Suppressor macrophage (primary cell): ENCODE data around the gene ARHGEF11.

Experiments
- DNase-seq, 4 experiments: peaks; one replicate each; pipeline ENCODE4 v3.0.0-alpha.2; 2020 to 2022
- total RNA-seq, 17 experiments: gene quantifications; one replicate each; lab custom pipeline; 2026; ENCODE audit warnings: mixed read lengths in 6 of 17, inconsistent platforms in 3 of 17; lab: John Stamatoyannopoulos, UW

Gene ARHGEF11, protein sequence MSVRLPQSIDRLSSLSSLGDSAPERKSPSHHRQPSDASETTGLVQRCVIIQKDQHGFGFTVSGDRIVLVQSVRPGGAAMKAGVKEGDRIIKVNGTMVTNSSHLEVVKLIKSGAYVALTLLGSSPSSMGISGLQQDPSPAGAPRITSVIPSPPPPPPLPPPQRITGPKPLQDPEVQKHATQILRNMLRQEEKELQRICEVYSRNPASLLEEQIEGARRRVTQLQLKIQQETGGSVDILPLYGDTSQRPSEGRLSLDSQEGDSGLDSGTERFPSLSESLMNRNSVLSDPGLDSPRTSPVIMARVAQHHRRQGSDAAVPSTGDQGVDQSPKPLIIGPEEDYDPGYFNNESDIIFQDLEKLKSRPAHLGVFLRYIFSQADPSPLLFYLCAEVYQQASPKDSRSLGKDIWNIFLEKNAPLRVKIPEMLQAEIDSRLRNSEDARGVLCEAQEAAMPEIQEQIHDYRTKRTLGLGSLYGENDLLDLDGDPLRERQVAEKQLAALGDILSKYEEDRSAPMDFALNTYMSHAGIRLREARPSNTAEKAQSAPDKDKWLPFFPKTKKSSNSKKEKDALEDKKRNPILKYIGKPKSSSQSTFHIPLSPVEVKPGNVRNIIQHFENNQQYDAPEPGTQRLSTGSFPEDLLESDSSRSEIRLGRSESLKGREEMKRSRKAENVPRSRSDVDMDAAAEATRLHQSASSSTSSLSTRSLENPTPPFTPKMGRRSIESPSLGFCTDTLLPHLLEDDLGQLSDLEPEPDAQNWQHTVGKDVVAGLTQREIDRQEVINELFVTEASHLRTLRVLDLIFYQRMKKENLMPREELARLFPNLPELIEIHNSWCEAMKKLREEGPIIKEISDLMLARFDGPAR (N-terminal part only)
- total RNA-seq, result 154 to 436 (median 224) reads per million in 17 experiments

DNA sequence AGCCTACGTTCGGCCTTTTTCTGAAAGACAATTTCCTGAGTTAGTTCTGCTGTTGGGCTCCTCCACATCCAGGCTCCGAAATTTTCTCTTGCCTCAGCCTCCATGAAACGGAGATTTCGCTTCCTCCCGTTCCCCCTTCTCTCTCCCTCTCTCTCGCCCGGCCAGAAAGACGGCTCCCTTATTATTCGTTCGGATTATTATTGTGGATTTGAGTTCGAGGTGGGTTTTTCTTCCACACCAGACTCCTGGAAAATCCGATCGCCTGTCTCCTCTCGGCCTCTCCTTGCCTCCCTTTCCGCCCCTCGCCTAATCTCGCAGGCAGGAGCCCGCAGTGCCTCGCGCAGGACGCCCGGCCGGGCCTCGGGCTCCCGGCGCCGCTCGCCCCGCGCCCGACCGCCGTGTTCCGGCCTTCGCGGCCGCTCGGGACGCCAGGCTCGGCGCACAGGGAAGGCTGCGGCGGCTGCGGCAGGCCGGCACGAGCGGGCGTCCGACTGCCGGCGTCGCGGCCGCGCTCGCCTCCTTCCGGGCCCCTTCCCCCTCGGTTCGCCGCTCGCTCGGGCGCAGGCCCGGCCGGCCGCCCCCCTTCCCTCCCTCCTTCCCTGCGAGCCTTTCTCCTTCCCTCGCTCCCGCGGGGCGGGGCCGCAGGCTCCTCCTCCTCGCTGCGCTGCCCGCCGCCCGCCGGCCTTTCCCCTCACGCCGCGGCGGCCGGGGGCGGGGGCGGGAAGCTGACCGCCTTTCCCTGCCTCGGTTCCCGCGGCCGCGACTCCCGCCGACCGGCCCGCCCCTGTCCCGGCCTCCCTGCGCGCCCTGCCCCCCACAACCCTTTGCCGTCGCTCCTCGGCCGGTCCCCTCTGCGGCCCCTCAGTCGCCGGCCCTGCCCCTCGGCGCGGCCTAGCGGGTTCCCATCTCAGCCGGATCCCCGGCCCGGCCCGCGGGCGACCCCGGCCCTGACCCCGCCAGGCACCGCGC lies at the start of gene ARHGEF11:
Gene ARHGEF11 (minus strand): TSS at position 493 of the 969 bp plus-strand sequence. CDS start 1,412 bp downstream, outside the sequence.
- peak; percentile 86 to 96 (median 90) for DNase-seq

DNA sequence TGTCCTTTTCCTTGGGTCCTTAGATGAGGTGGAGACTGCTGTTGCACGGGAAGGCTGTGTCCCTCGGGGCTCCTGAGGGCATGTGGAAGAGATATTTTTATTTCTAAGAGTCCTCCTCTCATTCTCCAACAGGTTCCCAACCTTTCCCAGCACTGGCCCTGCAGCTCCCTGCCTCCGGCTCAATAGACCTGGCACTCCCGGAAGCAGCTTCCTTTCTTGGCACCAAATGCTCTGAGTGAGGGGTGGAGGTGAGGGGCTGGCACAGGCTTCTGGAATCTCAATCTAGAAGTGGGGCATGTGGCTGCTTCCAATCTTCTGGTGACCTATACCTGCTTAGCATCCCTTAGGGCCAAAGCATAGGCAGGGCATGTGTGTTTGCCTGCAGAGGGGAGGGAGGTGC lies 49.5 kb upstream of the ARHGEF11 start:
- no peak for DNase-seq

DNA sequence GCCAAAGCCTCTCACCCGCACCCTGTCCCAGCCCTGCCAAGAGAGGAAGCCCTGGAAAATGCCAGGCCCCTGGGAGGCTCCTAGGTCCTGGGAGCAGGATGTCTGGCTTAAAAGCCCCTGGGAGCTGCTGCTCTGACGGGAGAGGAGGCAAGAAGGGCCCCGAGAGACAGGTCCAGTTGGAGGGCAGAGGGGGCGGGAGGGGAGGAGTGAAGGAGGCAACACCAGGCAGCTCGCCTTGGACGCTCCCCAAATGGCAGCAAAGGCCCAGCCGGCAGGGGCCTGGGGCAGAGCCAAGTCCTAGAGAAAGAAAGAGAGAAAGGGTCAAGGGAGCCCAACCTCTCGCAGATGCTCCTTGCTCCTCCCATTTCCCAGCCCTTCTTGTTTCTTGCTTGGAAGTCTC lies 47.3 kb upstream of the ARHGEF11 start:
- no peak for DNase-seq

DNA sequence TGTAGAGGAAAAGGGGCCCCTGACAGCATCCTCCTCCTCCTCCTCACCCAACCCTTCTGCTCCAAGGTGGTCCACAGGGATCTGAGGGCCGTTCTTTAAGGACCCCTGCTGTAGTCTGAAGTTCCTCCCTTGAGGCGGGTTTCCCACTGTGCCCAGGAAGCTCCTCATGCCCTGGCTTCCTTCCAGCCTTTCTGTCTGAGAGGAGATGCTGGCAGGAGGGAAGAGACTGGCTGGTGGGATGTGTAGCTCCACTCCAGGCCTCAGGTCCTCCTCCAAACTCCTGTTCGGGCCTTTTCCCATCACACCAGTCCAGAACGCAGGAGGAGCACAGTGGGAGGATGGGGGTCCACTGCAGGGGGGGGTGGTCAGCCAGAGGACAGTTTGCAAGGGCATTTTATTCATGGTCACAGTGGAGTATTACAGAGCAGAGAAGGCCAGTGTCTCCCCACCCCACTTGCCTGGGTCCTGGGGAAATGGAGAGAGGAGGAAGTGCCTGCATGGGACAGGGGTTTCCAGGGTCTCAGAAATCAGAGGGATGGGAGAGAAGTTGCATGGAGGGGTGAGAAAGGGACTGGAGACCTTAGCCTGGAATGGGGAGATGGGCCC lies 46.2 kb upstream of the ARHGEF11 start:
- no peak for DNase-seq

DNA sequence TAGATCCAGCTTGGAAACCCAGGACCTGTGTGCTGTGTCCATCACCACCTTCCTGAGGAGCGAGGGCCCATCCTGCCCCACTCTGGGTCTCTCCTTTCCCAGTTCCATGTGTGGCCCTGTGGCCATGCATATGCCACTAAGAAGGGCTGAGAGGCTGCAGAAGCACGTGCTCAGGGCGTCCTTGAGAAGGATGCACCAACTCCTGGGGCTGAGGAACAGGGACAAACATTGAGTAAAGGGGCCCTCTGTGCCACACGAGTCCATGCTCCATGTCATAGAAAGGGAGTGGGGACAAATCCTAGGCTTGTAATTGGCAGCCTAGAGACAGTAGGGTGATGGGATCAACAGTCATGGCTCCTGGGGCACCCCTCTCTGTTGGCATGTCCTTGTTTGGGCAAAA lies 45.6 kb upstream of the ARHGEF11 start:
- no peak for DNase-seq

DNA sequence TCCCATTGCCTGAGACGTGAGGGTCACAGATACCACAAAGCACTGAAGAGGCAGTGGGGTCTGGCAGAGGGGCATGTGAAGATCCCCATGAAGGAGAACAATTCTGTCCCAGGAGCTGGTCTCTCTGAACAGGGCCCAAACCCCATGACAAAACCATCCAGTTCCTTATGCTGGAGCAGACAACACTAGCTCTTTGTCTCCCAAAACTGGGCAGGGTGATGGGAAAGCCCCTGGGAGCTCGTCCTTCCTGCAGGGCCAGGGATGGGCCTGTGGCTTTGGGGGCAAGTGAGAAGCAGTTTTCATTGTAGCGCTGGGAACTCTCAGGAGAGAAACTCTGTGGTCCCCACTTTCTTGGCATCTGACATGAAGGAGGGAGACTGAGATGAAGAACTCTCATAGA lies 45.2 kb upstream of the ARHGEF11 start:
- DNase-seq, result no peak

DNA sequence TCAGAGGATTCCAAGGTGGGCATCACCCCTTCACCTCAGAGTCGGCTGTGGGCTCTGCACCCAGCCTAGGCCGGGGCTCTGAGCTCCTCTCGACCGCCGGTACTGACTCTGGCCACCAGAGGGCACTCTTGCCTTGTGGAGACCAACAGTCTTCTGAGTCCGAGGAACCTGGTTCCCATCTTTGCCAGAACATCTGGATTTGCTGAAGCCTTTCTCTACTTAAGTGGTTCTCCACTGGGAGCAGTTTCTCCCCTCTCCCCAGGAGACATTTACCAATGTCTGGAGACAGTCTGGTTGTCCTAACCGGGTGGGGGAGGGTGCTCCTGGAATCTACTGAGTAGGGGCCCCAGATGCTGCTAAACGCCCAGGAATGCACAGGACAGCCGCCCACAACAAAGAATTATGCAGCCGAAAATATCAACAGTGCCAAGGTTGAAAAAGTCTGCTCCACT lies 44.7 kb upstream of the ARHGEF11 start:
- peak; percentile 90 to 96 (median 94) for DNase-seq

DNA sequence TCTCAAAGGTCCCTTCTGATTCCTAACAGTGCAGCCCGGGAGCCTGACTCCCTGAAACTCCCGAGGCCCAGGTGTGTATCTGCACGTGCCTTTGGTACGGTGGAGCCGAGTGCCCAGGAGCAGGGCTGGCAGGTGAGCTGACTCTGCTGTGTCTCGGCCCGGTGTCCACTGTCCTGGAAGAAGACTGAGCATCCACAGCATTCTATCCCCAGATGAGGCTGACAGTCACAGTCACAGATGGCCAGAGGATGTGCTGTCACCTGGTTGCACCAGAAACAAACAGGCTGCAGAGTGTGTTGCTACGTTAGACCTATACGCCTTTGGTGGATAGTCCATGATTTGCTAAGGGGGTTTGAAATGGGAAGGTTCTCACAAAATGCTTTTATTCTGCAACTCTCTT lies 44.2 kb upstream of the ARHGEF11 start:
- DNase-seq, result no peak

DNA sequence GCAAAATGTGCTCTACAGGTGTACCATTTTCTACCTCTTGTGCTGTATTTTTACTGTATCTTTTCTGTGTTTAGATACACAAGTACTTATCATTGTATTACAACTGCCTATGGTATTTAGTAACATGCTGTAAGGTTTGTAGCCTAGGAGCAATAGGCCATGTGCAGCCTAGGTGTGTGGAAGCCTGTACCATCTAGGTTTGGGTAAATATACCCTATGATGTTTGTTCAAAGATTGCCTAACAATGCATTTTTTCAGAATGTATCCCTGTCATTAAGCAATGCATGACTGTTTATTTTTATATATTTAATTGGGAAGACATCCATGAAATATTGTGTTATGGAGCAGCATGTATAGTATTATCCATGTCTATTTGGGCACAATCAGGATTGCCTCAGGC lies 43.1 kb upstream of the ARHGEF11 start:
- no peak for DNase-seq

DNA sequence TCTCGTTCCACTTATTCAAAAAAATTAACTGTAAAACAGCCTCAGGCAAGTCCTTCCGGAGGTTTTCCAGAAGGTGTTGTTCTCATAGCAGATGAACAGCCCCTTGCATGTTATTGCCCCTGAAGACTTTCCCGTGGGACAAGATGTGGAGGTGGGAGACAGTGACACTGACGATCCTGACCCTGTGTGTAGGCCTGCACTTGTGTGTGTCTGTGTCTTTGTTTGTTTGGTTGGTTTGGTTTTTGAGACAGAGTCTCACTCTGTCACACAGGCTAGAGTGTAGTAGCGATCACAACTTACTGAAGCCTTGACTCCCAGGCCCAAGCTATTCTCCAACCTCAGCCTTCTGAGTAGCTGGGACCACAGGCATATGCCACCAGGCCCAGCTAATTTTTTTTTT lies 41.5 kb upstream of the ARHGEF11 start:
- DNase-seq, result no peak

DNA sequence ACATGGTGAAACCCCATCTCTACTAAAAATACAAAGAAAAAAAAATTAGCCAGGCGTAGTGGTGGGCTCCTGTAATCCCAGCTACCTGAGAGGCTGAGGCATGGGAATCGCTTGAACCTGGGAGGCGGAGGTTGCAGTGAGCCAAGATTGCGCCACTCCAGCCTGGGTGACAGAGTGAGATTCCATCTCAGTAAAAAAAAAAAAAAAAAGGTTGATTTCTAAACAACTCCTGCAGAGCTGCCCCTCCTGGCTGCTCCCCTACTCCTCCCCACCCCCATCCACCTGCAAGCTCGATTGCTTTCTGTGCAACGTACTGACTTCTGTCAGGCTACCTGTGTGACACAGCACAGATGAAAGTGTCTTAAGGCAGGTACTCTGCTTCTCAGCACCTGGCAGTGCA lies 40.8 kb upstream of the ARHGEF11 start:
- DNase-seq, result no peak

DNA sequence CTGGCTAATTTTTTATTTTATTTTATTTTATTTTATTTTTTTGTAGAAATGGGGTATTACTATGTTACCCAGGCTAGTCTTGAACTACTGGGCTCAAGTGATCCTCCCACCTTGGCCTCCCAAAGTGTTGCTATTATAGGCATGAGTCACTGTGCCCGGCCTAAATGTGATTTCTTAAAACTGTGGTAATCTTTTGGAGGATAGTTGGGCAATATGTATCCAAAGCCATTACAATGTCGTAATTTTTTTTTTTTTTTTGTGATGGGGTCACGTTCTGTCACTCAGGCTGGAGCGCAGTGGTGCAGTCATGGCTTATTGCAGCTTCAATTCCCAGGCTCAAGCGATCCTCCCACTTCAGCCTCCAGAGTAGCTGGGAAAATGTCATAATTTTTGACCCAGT lies 39.9 kb upstream of the ARHGEF11 start:
- peak; percentile 46 to 83 (median 64) for DNase-seq

DNA sequence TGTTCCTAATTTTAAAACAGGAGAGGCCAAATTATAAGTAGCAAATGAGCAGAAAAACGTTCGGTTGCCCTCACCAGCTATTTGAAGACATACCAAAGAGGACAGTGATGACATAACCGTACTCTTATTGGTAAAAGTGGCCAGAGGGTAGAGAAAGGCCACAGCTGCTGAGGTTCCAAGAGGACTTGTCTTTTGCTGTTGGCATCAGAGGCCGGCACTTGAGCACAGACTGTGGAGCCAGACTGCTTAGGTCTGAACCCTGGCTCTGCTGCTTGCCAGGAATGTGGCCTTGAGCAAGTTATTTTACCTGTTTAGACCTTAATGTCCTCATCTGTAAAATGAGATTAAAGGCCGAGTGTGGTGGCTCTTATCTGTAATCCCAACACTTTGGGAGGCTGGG lies 39.2 kb upstream of the ARHGEF11 start:
- no peak for DNase-seq

DNA sequence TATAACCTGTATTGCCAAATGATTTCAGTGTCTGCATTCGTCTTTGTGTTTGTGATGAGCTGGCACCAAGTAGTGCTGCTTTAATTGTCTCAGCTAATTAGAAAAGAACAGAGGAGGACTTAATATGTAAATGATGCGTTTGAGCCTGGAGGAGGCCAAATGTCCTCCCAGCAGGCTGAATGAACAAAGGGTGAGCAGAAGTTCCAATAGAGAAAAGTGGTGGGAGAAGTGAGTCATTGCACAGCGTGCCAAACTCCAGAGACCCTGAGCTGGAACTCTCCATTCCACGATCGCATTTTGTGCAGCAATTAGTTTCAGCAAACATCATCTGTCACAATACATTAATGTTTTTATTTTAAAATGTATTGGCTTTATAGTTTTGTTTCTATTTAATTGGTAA lies 36.2 kb upstream of the ARHGEF11 start:
- no peak for DNase-seq

DNA sequence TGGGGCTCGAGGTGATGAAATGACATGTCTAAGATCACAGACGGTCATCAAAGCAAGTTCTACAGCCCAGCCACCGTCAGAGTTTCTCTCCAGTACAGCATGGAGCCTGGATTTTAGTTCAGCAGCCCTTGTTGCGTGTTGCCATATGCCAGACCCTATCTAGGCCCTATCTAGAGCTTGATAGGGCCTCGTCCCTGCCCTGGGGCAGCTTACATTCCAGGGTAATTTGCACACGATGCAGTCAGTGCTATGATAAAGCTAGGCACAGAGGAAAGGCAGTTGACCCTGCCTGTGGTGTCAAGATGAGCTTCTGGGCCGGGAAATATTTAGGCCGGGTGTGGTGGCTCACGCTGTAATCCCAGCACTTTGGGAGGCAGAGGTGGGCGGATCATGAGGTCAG lies 35.2 kb upstream of the ARHGEF11 start:
- no peak for DNase-seq

DNA sequence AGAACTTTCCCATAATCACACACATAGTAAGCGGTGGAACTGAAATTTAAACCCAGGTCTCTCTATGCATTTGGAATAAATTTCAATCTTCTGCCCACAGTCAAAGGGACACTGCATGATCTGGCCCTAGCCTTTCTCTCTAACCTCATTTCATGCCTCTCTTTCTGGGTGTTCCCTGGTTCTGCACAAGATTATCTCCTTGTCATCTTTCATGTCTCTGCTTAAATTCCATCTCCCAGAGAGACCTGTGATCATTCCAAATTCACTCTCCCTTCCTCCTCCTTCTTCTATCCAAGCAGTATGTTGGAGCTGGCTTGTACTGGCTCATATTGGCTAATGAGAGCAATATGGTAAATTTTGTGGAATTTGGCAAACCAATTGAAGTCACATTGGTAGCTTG lies 31.9 kb upstream of the ARHGEF11 start:
- no peak for DNase-seq

DNA sequence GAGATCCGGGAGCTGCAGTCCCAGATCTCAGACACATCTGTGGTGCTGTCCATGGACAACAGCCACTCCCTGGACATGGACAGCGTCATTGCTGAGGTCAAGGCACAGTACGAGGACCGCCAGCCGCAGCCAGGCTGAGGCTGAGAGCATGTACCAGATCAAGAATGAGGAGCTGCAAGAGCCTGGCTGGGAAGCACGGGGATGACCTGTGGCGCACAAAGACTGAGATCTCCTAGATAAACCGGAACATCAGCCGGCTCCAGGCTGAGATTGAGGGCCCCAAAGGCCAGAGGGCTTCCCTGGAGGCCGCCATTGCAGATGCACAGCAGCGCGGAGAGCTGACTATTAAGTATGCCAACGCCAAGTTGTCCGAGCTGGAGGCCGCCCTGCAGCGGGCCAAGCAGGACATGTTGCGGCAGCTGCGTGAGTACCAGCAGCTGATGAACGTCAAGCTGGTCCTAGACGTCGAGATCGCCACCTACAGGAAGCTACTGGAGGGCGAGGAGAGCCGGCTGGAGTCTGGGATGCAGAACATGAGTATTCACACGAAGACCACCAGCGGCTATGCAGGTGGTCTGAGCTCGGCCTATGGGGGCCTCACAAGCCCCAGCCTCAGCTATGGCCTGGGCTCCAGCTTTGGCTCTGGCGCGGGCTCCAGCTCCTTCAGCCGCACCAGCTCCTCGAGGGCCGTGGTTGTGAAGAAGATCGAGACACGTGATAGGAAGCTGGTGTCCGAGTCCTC lies 28.6 kb upstream of the ARHGEF11 start:
- DNase-seq, result peak; percentile 74 to 88 (median 82)

DNA sequence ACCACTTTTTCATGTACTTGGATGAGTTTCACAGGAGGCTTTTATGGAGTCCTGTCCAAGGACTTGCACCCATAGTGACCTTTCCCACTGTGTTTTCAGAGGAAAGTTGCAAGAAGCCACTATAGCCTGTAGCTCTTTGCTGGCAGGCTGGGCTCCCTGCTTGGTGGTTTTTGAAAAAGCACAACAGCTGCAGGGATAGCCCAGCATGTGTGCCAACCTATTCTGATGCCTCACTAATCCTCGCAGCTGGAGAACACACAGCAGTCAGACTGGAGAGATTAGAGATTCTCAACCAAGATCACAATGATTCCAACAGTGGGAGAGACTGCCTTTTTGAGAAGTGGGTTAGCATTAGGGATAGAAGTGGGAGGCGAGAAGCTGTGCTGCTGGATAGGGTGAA lies 24.1 kb upstream of the ARHGEF11 start:
- DNase-seq, result no peak

DNA sequence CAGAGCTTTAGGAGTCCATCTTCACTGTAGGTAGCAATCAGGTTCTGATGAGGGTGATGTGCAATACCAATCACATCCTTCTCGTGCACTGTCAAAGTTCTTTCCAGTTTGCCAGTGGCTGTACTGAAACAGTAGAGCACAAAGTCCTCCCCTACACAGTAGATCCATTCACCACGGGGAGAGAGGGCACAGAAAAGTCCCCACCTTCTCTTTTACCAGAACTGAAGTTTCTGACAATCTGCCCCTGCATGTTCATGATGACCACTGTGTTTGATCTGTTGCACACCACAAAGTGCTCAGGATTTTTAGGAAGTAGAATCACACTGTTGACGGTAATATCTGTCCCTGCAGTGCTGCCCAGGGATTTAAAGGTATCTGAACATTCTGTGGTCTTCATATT lies 13.7 kb upstream of the ARHGEF11 start:
- DNase-seq, result peak in 2 of 4 experiments; percentile 10 to 18

DNA sequence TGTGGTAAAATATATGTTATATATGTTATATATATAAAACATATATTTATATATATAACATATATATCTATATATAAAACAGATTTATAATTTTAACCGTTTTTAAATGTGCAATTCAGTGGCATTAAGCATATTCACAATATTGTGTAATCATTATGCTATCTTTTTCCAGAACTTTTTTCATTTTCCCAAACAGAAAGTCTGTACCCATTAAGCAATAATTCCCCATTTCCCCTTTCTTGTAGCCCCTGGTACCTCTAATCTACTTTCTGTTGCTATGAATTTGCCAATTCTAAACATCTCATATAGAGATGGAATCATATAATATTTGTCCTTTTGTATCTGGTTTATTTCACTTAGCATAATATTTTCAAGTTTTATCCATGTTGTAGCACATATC lies 10.7 kb upstream of the ARHGEF11 start:
- peak in 2 of 4 experiments; percentile 34 to 35 for DNase-seq

DNA sequence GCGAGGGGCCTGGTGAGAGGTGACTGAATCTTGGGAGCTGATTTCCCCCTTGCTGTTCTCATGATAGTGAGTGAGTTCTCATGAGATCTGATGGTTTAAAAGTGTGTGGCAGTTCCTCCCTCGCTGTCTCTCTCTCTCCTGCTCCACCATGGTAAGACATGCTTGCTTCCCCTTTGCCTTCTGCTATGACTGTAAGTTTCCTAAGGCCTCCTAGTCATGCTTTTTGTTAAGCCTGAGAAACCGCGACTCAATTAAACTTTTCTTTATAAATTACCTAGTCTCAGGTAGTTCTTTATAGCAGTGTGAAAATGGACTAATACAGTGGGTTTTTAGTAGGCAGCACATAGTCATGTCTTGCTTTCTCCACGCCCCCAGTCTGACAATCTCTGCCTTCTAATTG lies 10.2 kb upstream of the ARHGEF11 start:
- peak; percentile 73 to 91 (median 81) for DNase-seq
